ENCODE measurements around the gene CUEDC1.
A peak's percentile ranks its signal among the peaks of the same experiment; 100 is the strongest.
"Not testable (repeated sequence)": the region's sequence is repeated elsewhere in the genome, so short reads cannot be mapped to it uniquely, and the experiment has no call there.

The CUEDC1 gene

DNA sequence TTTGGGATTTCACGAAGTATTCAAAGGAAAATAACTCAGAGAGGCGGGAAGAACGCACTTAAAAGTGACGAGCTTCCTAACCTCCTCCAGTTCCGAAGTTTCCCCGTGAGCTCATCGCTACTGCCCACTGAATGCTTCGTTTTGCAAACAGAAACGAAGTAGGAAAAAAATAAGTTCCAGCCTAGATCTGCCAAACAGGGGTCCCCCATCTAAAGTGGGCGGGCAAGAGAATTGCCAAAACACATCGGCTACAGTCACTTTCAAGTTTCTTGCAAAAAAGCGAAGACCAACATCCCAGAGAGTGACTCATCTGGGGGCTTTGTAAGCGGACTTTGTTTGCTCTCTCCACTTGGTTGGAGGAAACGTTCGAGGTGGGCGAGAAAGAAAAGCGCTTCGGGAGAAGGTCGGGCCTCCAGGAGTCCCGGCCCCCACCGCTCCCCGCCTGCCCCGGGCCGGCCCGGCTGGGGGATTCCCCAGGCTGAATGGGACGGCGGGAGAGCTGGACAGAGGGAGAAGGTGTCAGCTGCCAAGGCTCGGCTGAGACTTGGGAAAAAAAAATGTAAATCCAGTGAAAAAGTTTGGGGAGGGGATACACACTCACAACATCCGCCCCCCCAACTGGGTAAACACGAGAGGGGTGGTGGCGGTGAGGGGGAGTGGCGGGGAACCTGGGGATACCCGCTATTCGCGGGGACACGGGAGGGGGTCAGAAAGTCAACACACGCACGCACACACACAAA lies 31.8 kb upstream of the CUEDC1 start:
- peak in 1 of 2 donors; percentile 41 for DNase-seq (ENCODE audit: low read depth in 1 of 2, low spot score in 1 of 2)

DNA sequence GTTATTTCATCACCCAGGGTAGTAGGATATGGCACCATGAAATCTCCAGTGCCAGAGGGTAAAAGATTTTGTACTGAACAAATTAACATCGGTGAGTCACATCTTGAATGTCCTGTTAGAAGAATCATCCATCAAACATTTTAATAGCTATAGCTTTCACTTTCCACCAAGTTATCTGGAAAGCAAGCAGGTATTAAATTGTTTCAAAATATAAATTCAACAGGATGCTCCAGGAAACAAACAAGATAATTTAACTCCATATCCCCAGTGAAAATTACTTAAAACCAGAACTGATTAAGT lies 30.4 kb upstream of the CUEDC1 start:
- DNase-seq (ENCODE audit: low read depth in 1 of 2, low spot score in 1 of 2) = no peak

DNA sequence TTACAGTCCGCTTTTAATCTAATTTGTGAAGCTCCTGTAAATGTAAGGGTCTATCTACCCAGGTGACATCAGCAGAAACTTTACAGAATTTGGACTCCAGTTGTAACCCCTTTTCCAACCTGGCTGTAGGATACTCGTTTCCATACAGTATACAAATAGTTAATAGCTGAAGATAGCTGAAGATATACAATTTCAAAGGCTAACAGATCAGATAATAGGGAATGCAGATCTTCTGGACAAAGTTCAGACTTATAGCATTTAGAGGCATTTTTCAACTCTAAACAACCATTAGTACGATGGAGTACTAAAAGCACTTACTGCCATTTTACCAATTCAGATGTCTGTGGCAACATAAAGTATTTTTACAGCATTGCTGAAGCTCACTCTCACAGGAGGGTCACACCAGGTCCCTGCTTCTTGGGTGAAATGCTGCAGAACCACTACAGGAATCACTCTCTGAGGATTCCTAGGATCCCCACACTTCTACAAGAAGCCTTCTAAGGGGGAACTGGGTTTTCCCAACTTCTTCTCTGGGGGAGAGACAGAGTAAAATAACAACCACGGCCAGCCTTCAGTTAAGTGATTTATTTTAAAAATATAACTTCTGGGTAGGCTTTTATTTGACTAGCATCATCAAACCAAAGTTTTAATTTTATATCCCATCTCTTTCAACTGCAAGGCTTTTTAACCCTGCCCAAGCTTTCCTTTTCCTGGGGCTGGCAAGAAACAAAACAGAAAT lies 29.9 kb upstream of the CUEDC1 start:
- DNase-seq (ENCODE audit: low read depth in 1 of 2, low spot score in 1 of 2) = no peak

DNA sequence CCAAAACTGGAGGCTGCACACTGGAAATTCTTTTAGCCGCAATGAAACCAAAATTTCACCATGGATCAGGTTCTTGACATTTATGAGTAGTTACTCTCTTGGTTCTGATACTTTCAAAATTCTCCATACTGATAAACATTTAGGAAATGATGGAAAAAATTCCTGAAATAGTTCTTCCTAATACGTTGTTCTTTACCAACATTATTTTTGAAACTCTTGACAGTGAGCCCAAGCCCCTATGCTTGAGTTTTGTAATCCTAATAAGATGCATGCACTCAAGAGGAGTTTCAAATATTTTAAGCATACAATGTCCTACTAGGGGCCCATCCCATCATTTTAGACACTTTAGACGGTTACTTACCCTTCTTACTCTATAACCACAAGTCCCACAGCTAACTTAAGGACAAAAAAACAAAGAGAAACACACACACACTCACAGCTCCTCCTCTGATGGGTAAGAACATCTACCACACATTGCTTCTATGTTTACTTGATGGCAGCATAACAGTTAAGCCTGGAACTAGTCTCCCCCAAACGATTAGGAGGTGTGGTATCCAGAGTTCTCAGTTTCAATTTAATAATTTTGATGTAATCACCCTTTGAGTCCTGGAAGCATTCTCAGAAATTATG lies 29.2 kb upstream of the CUEDC1 start:
- no peak for DNase-seq (ENCODE audit: low read depth in 1 of 2, low spot score in 1 of 2)

DNA sequence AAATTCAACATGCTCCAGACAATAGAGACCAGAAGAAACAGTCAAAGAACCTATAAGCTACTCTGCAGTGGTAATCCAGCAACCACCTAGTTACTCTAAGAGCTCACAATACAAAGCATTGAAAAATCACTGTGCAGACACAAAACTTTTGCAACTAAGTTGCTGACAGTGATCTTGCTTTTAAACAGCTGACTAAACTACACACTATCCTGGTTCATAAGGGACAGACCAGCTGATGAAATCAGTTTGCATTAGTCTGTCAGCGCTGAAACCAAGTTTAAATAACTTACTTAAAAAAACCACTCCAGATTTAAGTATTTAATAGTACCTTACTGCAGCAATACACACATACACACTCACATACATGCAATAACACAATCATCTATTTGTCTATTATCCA lies 28.2 kb upstream of the CUEDC1 start:
- no peak for DNase-seq (ENCODE audit: low read depth in 1 of 2, low spot score in 1 of 2)

- DNase-seq (ENCODE audit: low read depth in 1 of 2, low spot score in 1 of 2) = no peak
Measured at GRCh38 chr17:57982452-57983170, 27.4 kb upstream of the CUEDC1 start.

DNA sequence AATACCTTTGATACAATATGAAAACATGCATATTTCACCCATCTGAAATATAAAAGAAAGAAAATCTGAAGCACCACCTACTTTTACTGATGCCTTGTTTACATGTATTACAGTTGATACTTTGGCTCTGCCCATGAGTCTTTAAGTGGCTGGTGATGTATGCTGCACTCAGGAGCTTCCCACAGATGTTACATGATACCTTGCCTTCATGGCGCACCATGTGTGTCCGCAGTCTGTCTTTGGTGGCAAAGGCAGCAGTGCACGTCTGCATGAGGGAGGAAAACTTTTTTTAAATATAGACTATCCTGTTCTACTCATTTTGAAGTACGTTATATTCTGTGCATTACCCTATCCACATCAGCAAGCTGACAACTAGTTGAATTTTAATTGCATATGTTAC lies 25.3 kb upstream of the CUEDC1 start:
- DNase-seq (ENCODE audit: low read depth in 1 of 2, low spot score in 1 of 2) = no peak

DNA sequence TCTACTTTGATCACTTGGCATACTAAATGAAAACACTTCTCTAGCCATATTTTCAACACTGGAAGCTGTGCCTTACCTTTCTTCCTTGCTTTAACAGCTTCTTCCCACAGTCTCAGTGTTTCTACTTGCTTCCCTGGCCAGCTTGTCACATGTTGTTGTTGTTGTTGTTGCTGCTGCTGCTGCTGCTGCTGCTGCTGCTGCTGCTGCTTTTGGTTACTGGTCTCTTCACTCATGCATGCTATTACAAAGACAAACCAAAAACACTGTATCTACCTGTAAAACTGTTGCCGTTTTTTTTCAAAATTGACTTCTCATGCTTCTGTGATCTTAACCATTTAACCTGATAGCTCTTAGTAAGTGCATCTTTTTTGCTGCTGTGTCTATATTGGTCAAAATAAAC lies 23.9 kb upstream of the CUEDC1 start:
- no peak for DNase-seq (ENCODE audit: low read depth in 1 of 2, low spot score in 1 of 2)

DNA sequence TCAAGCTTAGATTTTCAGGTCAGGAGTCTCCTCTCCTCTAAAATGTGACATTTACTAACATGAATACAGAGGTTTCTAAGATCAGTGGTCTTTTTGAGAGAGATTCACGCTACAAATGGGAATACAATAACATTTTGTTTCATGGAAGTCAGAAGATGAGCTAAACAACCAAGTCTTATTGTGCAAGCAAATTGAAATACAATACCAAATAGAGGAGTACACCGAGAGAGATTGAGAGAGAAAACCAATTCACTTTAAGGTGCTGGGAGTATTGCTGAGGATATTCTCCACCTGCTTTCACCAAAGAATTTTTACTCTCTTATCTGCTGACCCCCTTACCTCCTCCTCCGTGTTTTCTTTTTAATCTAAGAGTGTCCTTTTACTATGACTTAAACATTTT lies 21.4 kb upstream of the CUEDC1 start:
- no peak for DNase-seq (ENCODE audit: low read depth in 1 of 2, low spot score in 1 of 2)

GRCh38 chr17:57975044-57975443 lies 19.8 kb upstream of the CUEDC1 start:
- DNase-seq (ENCODE audit: low read depth in 1 of 2, low spot score in 1 of 2) = no peak

DNA sequence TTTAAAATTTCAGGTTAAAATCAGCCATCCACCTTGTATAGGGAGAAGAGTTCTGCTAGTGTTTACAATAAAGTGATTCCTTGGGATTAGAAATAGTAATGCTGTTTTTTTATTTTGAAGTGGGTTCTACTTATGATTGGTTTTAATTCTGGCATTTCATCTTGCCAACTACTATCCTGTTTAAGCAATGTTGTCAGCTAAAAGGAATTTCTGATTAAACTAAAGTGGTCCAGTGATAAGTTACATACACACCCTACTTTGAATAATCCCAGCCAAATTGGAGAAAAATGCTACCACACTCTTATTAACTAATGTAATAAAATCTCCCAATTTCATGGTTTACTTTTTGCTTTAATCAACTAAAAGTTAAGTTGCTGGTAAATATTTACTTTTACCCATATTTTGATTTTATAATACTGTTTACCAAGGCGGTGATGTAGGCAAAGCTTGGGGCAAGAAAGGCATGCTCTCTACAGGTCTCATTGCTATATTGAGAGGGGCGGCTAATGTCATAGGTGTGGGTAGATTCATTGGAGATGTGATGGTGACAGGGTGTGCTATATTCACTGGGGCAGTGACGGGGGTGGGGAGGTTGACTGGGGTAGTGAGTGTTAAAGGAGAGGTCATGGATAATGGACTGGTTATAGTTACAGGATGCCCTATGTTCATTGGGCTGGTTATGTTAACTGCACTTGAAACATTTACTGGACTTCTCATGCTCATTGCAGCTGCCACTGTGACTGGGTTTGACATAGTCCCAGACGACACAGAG lies 19.0 kb upstream of the CUEDC1 start:
- not testable (repeated sequence) for DNase-seq (ENCODE audit: low read depth in 1 of 2, low spot score in 1 of 2)

GRCh38 chr17:57972151-57972550 lies 16.9 kb upstream of the CUEDC1 start:
- no peak for DNase-seq (ENCODE audit: low read depth in 1 of 2, low spot score in 1 of 2)

DNA sequence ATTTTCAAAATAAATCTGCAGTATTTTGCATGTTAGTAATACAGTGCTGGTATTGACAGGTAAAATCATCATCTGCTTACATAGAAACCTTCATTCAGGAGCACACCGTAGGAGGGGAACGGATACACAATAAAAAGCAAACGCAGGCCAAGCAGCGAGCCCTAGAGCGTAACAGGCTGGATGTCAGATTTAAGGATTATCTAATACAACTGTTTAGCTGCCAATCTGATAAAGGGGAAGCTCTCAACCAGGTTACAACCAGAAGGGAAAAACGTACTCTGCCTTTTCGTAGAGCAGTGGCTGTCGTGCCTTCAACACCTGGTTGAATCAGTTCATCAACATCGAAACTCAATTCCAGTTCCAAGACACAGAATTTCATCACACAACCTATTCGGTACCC lies 16.4 kb upstream of the CUEDC1 start:
- no peak for DNase-seq (ENCODE audit: low read depth in 1 of 2, low spot score in 1 of 2)

DNA sequence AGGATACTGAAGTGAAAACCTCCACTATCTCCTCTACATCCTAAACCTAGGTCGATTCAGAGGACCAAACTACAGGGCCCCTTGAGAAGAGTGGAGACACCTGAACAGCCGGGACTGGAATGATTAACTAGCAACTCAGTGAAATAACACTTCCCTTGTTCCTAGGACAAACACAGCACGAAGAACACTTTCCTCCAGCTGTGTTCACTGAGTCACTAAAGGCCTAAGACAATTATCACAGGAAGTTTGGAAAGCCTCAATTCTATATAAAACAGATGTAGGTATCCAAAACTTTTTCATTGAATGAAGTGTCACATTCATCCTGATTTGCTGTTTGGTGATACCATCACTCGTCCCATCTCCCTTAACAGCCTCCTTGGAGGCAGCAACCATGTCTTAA lies 15.5 kb upstream of the CUEDC1 start:
- DNase-seq (ENCODE audit: low read depth in 1 of 2, low spot score in 1 of 2) = no peak

DNA sequence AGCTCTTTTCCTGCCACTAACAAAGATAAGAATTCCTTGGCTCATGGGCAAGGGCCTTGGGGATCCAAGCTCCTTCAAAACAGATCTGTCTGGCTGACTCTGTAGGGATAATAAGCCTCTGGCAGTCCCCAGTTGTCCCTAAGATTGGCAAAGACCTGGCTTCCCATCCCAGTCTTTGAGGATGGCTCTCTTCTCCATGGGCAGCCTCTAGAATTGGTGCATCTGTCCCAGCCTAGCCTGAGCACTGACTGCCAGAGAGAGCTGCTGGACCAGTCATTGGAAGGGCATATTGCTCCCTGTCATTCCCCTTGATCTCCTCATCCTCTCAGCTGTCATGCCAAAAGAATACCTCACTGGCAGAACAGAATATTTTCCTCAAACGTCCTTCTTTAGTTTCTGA lies 13.2 kb upstream of the CUEDC1 start:
- DNase-seq (ENCODE audit: low read depth in 1 of 2, low spot score in 1 of 2) = no peak

- no peak for DNase-seq (ENCODE audit: low read depth in 1 of 2, low spot score in 1 of 2)
Measured at GRCh38 chr17:57966875-57967274, 11.7 kb upstream of the CUEDC1 start.

- DNase-seq (ENCODE audit: low read depth in 1 of 2, low spot score in 1 of 2) = no peak
Measured at GRCh38 chr17:57966246-57966645, 11.0 kb upstream of the CUEDC1 start.

GRCh38 chr17:57965521-57966160 lies 10.4 kb upstream of the CUEDC1 start:
- DNase-seq (ENCODE audit: low read depth in 1 of 2, low spot score in 1 of 2) = no peak

DNA sequence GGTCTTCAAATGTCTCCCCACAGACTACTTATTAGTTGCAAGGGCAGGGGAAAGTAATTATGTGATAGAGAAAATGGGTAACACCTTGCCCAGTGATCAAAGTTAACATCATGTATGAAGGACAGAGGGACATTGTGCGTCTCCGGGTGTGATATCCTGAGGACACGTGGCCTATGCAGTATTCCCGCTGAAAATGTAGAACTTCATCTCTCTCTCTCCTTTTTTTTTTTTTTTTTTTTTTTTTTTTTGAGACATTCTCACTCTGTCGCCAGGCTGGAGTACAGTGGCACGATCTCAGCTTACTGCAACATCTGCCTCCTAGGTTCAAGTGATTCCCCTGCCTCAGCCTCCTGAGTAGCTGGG lies 7.9 kb upstream of the CUEDC1 start:
- no peak for DNase-seq (ENCODE audit: low read depth in 1 of 2, low spot score in 1 of 2)

GRCh38 chr17:57962279-57963148 lies 7.3 kb upstream of the CUEDC1 start:
- no peak for DNase-seq (ENCODE audit: low read depth in 1 of 2, low spot score in 1 of 2)
